H9 (cell line): ENCODE measurements around the gene RILP. TPM values are rescaled to one million over a fixed set of nuclear protein-coding genes. Genes with fewer than 3 reads are reported as not detected.

ENCODE experiments used
- DNase-seq: peaks from one replicate; pipeline ENCODE4 v3.0.0-alpha.2; 2017
- H2AFZ ChIP-seq: one replicate; pipeline ENCODE4 v1.6.1; 2013; ENCODE audit warnings: mild to moderate bottlenecking, low read length, control low read depth, moderate library complexity
- H2AK5ac ChIP-seq: 2 replicates; pipeline ENCODE4 v1.6.1; 2013; ENCODE audit warnings: low read length, control low read depth, mixed read lengths; ENCODE audit not compliant: insufficient read length
- H2BK120ac ChIP-seq: one replicate; pipeline ENCODE4 v1.6.1; 2013; ENCODE audit warnings: low read depth, mild to moderate bottlenecking, low read length, control low read depth, inconsistent platforms; ENCODE audit not compliant: poor library complexity, severe bottlenecking
- H2BK12ac ChIP-seq: 2 replicates; pipeline ENCODE4 v1.6.1; 2013; ENCODE audit warnings: low read length, control low read depth, mixed read lengths, low read depth; ENCODE audit not compliant: insufficient read length
- H2BK15ac ChIP-seq: 2 replicates; pipeline ENCODE4 v1.6.1; 2013; ENCODE audit warnings: low read depth, low read length, control low read depth
- H2BK20ac ChIP-seq: one replicate; pipeline ENCODE4 v1.6.1; 2013; ENCODE audit warnings: low read depth, mild to moderate bottlenecking, low read length, control low read depth, inconsistent platforms; ENCODE audit not compliant: poor library complexity, severe bottlenecking
- H2BK5ac ChIP-seq: 2 replicates; pipeline ENCODE4 v1.6.1; 2013; ENCODE audit warnings: low read length, control low read depth, mixed read lengths; ENCODE audit not compliant: insufficient read length
- H3K14ac ChIP-seq: 2 replicates; pipeline ENCODE4 v1.6.1; 2013; ENCODE audit warnings: low read length, control low read depth; ENCODE audit not compliant: insufficient read depth
- H3K18ac ChIP-seq: 2 replicates; pipeline ENCODE4 v1.6.1; 2013; ENCODE audit warnings: low read depth, mild to moderate bottlenecking, mixed read lengths, low read length, control low read depth; ENCODE audit not compliant: insufficient read length
- H3K23ac ChIP-seq: 2 replicates; pipeline ENCODE4 v1.6.1; 2013; ENCODE audit warnings: low read length, control low read depth, mixed read lengths, low read depth; ENCODE audit not compliant: insufficient read length
- H3K23me2 ChIP-seq: 2 replicates; pipeline ENCODE4 v1.6.1; 2013; ENCODE audit warnings: low read depth, mild to moderate bottlenecking, mixed read lengths, low read length, control low read depth; ENCODE audit not compliant: insufficient read length, poor library complexity, severe bottlenecking
- H3K27ac ChIP-seq: 2 replicates; pipeline ENCODE4 v1.5.1; 2013; ENCODE audit warnings: low read length, control low read depth, mixed read lengths, low read depth; ENCODE audit not compliant: insufficient read length
- H3K27me3 ChIP-seq: 2 replicates; pipeline ENCODE4 v1.6.1; 2013; ENCODE audit warnings: low read length, control low read depth, inconsistent platforms; ENCODE audit not compliant: insufficient read depth
- H3K4ac ChIP-seq: 2 replicates; pipeline ENCODE4 v1.6.1; 2013; ENCODE audit warnings: low read depth, mild to moderate bottlenecking, control low read depth, inconsistent platforms, low read length, moderate library complexity
- H3K4me1 ChIP-seq: 2 replicates; pipeline ENCODE4 v1.6.1; 2013; ENCODE audit warnings: low read length, control low read depth, inconsistent platforms; ENCODE audit not compliant: insufficient read depth
- H3K4me2 ChIP-seq: 2 replicates; pipeline ENCODE4 v1.6.1; 2013; ENCODE audit warnings: low read length, control low read depth, mixed read lengths; ENCODE audit not compliant: insufficient read length, insufficient read depth
- H3K56ac ChIP-seq: 2 replicates; pipeline ENCODE4 v1.6.1; 2013; ENCODE audit warnings: low read depth, mild to moderate bottlenecking, mixed read lengths, low read length, control low read depth; ENCODE audit not compliant: insufficient read length
- H3K79me1 ChIP-seq: 2 replicates; pipeline ENCODE4 v1.6.1; 2013; ENCODE audit warnings: low read depth, mild to moderate bottlenecking, moderate library complexity, low read length, control low read depth, inconsistent platforms; ENCODE audit not compliant: insufficient read depth, poor library complexity, severe bottlenecking
- H3K79me2 ChIP-seq: 2 replicates; pipeline ENCODE4 v1.6.1; 2013; ENCODE audit warnings: low read length, control low read depth, inconsistent platforms; ENCODE audit not compliant: insufficient read depth
- H3K9ac ChIP-seq: 2 replicates; pipeline ENCODE4 v1.6.1; 2013; ENCODE audit warnings: low read length, control low read depth, mixed read lengths; ENCODE audit not compliant: insufficient read length; ENCODE audit errors: extremely low read depth
- H3K9me3 ChIP-seq: one replicate; pipeline ENCODE4 v1.6.1; 2013; ENCODE audit warnings: low read depth, low read length, inconsistent platforms; ENCODE audit not compliant: control insufficient read depth
- H3T11ph ChIP-seq: one replicate; pipeline ENCODE4 v1.6.1; 2013; ENCODE audit warnings: mild to moderate bottlenecking, low read length, control low read depth, inconsistent platforms
- H4K20me1 ChIP-seq: one replicate; pipeline ENCODE4 v1.6.1; 2013; ENCODE audit not compliant: control insufficient read depth, insufficient read length, insufficient read depth
- H4K5ac ChIP-seq: 2 replicates; pipeline ENCODE4 v1.6.1; 2013; ENCODE audit warnings: low read depth, mild to moderate bottlenecking, mixed read lengths, low read length, control low read depth; ENCODE audit not compliant: insufficient read length
- H4K8ac ChIP-seq: replicated peaks from 2 replicates; pipeline ENCODE4 v1.6.1; 2013; ENCODE audit warnings: low read length, control low read depth, mixed read lengths, low read depth; ENCODE audit not compliant: insufficient read length
- H4K91ac ChIP-seq: 2 replicates; pipeline ENCODE4 v1.6.1; 2013; ENCODE audit warnings: low read depth, mild to moderate bottlenecking, moderate library complexity, mixed read lengths, low read length, control low read depth; ENCODE audit not compliant: insufficient read length
- H3K27ac Mint-ChIP-seq, 3 experiments: 2 replicates in 2 of 3; 3 replicates in 1 of 3; pipeline ENCODE4 v1.8.0; 2020 to 2021; ENCODE audit warnings: mixed read lengths in 3 of 3, mild to moderate bottlenecking in 1 of 3, moderate library complexity in 1 of 3
- H3K27me3 Mint-ChIP-seq: 2 replicates; pipeline ENCODE4 v1.8.0; 2021; ENCODE audit warnings: low read depth, mild to moderate bottlenecking, moderate library complexity, mixed read lengths
- H3K36me3 Mint-ChIP-seq, 3 experiments: 2 replicates in 2 of 3; 3 replicates in 1 of 3; pipeline ENCODE4 v1.8.0; 2020 to 2021; ENCODE audit warnings: low read depth in 3 of 3, mixed read lengths in 3 of 3; ENCODE audit not compliant: insufficient read depth in 1 of 3
- H3K4me1 Mint-ChIP-seq, 2 experiments: 2 replicates each; pipeline ENCODE4 v1.8.0; 2020; ENCODE audit warnings: mixed read lengths in 2 of 2
- H3K4me3 Mint-ChIP-seq, 2 experiments: 2 replicates in 1 of 2; 3 replicates in 1 of 2; pipeline ENCODE4 v1.8.0; 2020 to 2021; ENCODE audit warnings: mild to moderate bottlenecking in 2 of 2, mixed read lengths in 2 of 2, moderate library complexity in 1 of 2
- H3K9me3 Mint-ChIP-seq, 2 experiments: 2 replicates in 1 of 2; 3 replicates in 1 of 2; pipeline ENCODE4 v1.8.0; 2020; ENCODE audit warnings: mild to moderate bottlenecking in 2 of 2, mixed read lengths in 2 of 2, moderate library complexity in 1 of 2
- WGBS: extraction: QIAGEN DNeasy Blood & Tissue Kit; methylation state at CpG from one replicate; pipeline ENCODE4 v1.1.7; 2013; ENCODE audit warnings: missing lambda C conversion rate, low lambda C conversion rate, mixed read lengths; ENCODE audit not compliant: insufficient read length; ENCODE audit errors: extremely low coverage; 5-methylcytosine and 5-hydroxymethylcytosine counted together
- total RNA-seq: library from RNA; stranded (reverse); gene quantifications from 2 replicates; pipeline ENCODE4 v1.2.1, GENCODE V29; 2021
- TF ChIP-seq, protein P1 (sequence below): fragments of 200-600 bp; sonication (generic); conservative IDR thresholded peaks from 3 replicates; pipeline ENCODE4 v1.8.0; 2021; ENCODE audit warnings: antibody characterized with exemption, mild to moderate bottlenecking

The RILP gene
- total RNA-seq, 1 experiment from 2014 or later: 5.4 TPM

DNA sequence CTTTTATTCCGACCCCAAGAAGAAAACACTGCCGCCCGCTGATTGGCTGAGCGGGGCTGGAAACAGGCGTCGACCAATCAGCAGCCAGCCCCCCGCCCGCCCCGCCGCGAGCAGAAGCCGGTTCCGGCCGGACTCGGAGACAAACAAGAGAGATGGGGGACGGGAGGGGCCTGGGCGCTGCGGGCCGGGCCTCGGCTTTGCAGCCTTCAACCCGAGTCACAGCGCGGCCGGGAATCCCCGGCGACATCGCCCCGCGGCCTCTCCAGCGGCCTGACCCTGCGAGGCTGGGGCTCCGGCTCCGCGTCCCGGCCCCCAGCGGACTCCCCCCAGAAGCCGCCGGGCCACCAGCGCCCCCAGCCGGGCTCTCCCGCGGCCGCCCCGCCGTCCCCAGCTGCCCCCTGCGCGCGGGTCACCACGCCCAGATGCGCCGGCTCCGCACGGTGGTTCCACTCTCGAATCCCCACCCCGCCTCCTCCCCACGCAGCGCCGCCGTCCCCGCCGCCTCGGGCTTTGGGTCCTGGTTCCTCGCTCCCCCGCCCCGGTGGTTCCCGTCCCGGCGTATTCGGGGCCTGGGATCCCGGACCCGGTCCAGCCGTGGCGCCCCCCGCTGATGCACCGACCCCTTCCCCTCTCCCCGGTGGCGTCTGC is 20.7 kb downstream of the RILP start:
- Histone ChIP-seq H4K8ac (no peak overlapping the region), H3T11ph (no peak overlapping the region), H4K20me1 (no peaks in the 10 kb centered on the region), H3K9ac (peak overlapping the region; percentile 15), H2BK5ac (no peak overlapping the region), H4K91ac (no peak overlapping the region), H3K56ac (no peak overlapping the region), H3K14ac (peak overlapping the region; percentile 83), H2BK15ac (no peak overlapping the region), H4K5ac (no peak overlapping the region), H3K23me2 (peaks cover 17% of the 10 kb centered on the region), H3K4me1 (no peaks in the 10 kb centered on the region; the same call in 1 of the 2 replicates), H2AK5ac (no peak overlapping the region), H3K27ac (no peak overlapping the region), H2BK120ac (no peak overlapping the region), H3K27me3 (no peaks in the 10 kb centered on the region), H2BK20ac (no peak overlapping the region), H3K79me1 (no peaks in the 10 kb centered on the region), H3K18ac (peak overlapping the region; percentile 92), H2BK12ac (no peak overlapping the region), H3K23ac (no peak overlapping the region), H3K4me2 (peak overlapping the region; percentile 72), H3K4ac (no peak overlapping the region), H3K79me2 (no peaks in the 10 kb centered on the region), H2AFZ (no peak overlapping the region), H3K9me3 (no peaks in the 10 kb centered on the region)
- H3K9me3 Mint-ChIP-seq: no peaks in the 10 kb centered on the region; a peak in 2 of 5 replicates
- peak overlapping the region; percentile 96 to 98 (median 97) for H3K27ac Mint-ChIP-seq
- WGBS: no CpG with 5 or more reads among the region's 77 CpGs
- peak overlapping the region; percentile 89 to 92 for H3K4me3 Mint-ChIP-seq
- peak; percentile 100 for DNase-seq
- H3K27me3 Mint-ChIP-seq: peaks cover 10% of the 10 kb centered on the region
- peaks cover 24 to 28% of the 10 kb centered on the region in 2 experiments for H3K4me1 Mint-ChIP-seq
- peaks cover 0 to 5% (median 0%) of the 10 kb centered on the region in 3 experiments; a peak in 5 of 7 replicates for H3K36me3 Mint-ChIP-seq
- TF ChIP-seq, protein P1, sequence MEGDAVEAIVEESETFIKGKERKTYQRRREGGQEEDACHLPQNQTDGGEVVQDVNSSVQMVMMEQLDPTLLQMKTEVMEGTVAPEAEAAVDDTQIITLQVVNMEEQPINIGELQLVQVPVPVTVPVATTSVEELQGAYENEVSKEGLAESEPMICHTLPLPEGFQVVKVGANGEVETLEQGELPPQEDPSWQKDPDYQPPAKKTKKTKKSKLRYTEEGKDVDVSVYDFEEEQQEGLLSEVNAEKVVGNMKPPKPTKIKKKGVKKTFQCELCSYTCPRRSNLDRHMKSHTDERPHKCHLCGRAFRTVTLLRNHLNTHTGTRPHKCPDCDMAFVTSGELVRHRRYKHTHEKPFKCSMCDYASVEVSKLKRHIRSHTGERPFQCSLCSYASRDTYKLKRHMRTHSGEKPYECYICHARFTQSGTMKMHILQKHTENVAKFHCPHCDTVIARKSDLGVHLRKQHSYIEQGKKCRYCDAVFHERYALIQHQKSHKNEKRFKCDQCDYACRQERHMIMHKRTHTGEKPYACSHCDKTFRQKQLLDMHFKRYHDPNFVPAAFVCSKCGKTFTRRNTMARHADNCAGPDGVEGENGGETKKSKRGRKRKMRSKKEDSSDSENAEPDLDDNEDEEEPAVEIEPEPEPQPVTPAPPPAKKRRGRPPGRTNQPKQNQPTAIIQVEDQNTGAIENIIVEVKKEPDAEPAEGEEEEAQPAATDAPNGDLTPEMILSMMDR: peak; percentile 51; the same call in 2 of the 3 replicates
